Dermis blood vessel endothelial cell (primary cell): Measurements from ENCODE around the gene MIOS. TPM values are rescaled to one million over a fixed set of nuclear protein-coding genes. Genes with fewer than 3 reads are reported as not detected.
"Not testable (repeated sequence)": the region's sequence is repeated elsewhere in the genome, so short reads cannot be mapped to it uniquely, and the experiment has no call there.

Source experiments
- DNase-seq: peaks from one replicate; pipeline ENCODE4 v3.0.0; 2010
- total RNA-seq: library from RNA; depleted of rRNA; stranded (reverse); fragments of >200 nt; gene quantifications from 2 replicates; pipeline ENCODE4 v1.2.3, GENCODE V29; 2014

The MIOS gene
- total RNA-seq, 1 donor from 2014 or later = 34.5 TPM

- no peak for DNase-seq
Measured at GRCh38 chr7:7650682-7651206, 84.1 kb downstream of the MIOS start.

GRCh38 chr7:7651479-7651878 is 84.8 kb downstream of the MIOS start:
- DNase-seq = no peak

DNA sequence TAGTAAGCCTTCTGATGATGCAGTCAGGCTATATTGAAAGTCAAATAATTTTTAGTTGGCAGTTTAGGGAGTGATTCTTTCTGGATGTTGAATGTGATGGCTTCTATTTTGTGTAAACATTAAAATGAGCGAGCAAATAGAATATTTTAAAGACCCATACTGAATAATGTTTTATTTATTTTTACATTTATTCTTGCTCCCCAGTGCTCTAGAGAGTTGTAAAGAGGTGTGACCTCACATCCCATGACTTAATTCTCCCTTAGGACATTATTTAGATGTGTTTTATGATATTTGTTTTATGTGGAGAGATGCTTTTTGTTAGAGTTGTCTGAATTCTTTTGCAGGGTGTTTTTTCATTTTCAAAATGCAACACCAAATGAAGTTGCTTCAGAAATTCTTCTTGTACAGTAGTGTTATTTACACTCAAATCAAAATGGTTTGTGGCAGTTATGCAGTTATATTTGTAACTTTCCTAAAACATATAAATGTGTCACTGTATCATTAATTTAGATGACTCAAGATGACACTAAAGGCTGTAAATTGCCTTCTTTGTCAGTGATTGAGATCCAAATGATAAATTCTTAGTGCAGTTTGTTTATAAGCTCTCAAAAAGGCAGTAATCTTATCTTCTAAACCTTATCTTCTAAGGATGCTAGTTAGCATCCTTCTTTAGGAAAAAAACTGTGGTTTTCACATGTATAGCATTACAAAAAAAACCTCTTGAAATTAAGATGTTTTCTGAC is 86.3 kb downstream of the MIOS start:
- DNase-seq = no peak

- peak; percentile 21 for DNase-seq
Measured at GRCh38 chr7:7653593-7654187, 87.0 kb downstream of the MIOS start.

- peak; percentile 17 for DNase-seq
Measured at GRCh38 chr7:7654964-7655715, 88.5 kb downstream of the MIOS start.

DNA sequence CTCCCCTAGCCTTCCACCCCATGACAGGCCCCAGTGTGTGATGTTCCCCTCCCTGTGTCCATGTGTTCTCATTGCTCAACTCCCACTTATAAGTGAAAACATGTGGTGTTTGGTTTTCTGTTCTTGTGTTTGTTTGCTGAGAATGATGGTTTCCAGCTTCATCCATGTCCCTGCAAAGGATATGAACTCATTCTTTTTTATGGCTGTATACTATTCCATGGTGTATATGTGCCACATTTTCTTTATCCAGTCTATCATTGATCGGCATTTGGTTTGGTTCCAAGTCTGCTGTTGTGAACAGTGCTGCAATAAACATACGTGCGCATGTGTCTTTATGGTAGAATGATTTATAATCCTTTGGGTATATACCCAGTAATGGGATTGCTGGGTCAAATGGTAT is 89.8 kb downstream of the MIOS start:
- DNase-seq = not testable (repeated sequence)

Other genes starting within 250 kb of the MIOS start
- 0.17 TPM in 1 of 2 replicates, not detected in the other for gene COL28A1, start 31.0 kb upstream of the MIOS start, total RNA-seq
- 4.1 and 4.9 TPM in 2 replicates for gene UMAD1, start 73.9 kb downstream of the MIOS start, total RNA-seq
- 18.9 and 25.5 TPM in 2 replicates for gene RPA3, start 151.7 kb downstream of the MIOS start, total RNA-seq